ENCODE data around the gene SEMA3E. TPM values are rescaled to one million over a fixed set of nuclear protein-coding genes. Genes with fewer than 3 reads are reported as not detected.

Gene SEMA3E
- polyA plus RNA-seq, 1 of the 3 experiments (the other 2 are of a cell fraction) = under 0.01 TPM

- TF ChIP-seq TAF1 (IDR thresholded peaks at IDR 0.05; ENCODE audit: borderline replicate concordance, low read depth, low read length) (no peak), ELF1 (IDR thresholded peaks at IDR 0.05) (peak; percentile 46; the same call in 1 of the 2 replicates), CHD2 (IDR thresholded peaks at IDR 0.05; ENCODE audit: low read length, partially characterized antibody) (no peak), NRF1 (IDR thresholded peaks at IDR 0.05; ENCODE audit: low read depth, low read length) (no peak), POLR2AphosphoS5 (IDR thresholded peaks at IDR 0.05; ENCODE audit: low read depth, low read length) (peak; percentile 94; the same call in 1 of the 2 replicates), MAX (IDR thresholded peaks at IDR 0.05; ENCODE audit: low read depth) (peak; percentile 79), FOSL2 (IDR thresholded peaks at IDR 0.05; ENCODE audit: borderline replicate concordance, low read depth) (peak; percentile 100), EP300 (IDR thresholded peaks at IDR 0.05; ENCODE audit: borderline replicate concordance in 1 of 2, low read depth in 1 of 2, low read length in 1 of 2) (peak; percentile 50 to 97), GATA2 (CRISPR knock-in tag; IDR thresholded peaks at IDR 0.05) (no peak)
- TF ChIP-seq, protein P1, sequence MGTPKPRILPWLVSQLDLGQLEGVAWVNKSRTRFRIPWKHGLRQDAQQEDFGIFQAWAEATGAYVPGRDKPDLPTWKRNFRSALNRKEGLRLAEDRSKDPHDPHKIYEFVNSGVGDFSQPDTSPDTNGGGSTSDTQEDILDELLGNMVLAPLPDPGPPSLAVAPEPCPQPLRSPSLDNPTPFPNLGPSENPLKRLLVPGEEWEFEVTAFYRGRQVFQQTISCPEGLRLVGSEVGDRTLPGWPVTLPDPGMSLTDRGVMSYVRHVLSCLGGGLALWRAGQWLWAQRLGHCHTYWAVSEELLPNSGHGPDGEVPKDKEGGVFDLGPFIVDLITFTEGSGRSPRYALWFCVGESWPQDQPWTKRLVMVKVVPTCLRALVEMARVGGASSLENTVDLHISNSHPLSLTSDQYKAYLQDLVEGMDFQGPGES (IDR thresholded peaks at IDR 0.05; ENCODE audit: low read depth, low read length) = no peak
These were observed 180.6 kb downstream of the SEMA3E start (continued) for GRCh38 chr7:83468251-83468739.

DNA sequence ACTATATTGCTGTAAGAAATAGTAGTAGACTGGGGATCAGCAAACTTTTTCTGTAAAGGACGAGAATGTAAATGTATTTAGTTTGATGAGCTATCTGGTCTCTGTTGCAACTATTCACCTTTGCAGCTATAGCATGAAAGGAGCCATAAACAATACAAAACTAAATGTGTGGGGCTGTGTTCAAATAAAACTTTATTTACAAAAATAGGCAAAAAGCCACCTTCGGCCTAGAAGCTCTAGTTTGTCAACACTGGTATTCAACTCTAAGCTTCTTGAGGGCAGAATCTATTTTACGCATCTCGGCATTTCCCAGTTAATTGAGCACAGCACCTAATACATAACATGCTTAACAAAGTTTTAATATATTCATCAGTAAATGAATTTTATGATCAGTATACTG, 181.4 kb downstream of the SEMA3E start:
- TF ChIP-seq GABPA (IDR thresholded peaks at IDR 0.05; ENCODE audit: low read depth) = no peak
- no peak for TF ChIP-seq USF1 (IDR thresholded peaks at IDR 0.05; ENCODE audit: borderline replicate concordance, low read depth)
- TF ChIP-seq, protein P2, sequence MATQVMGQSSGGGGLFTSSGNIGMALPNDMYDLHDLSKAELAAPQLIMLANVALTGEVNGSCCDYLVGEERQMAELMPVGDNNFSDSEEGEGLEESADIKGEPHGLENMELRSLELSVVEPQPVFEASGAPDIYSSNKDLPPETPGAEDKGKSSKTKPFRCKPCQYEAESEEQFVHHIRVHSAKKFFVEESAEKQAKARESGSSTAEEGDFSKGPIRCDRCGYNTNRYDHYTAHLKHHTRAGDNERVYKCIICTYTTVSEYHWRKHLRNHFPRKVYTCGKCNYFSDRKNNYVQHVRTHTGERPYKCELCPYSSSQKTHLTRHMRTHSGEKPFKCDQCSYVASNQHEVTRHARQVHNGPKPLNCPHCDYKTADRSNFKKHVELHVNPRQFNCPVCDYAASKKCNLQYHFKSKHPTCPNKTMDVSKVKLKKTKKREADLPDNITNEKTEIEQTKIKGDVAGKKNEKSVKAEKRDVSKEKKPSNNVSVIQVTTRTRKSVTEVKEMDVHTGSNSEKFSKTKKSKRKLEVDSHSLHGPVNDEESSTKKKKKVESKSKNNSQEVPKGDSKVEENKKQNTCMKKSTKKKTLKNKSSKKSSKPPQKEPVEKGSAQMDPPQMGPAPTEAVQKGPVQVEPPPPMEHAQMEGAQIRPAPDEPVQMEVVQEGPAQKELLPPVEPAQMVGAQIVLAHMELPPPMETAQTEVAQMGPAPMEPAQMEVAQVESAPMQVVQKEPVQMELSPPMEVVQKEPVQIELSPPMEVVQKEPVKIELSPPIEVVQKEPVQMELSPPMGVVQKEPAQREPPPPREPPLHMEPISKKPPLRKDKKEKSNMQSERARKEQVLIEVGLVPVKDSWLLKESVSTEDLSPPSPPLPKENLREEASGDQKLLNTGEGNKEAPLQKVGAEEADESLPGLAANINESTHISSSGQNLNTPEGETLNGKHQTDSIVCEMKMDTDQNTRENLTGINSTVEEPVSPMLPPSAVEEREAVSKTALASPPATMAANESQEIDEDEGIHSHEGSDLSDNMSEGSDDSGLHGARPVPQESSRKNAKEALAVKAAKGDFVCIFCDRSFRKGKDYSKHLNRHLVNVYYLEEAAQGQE (IDR thresholded peaks at IDR 0.05; ENCODE audit: low read depth, low read length) = no peak
- TF ChIP-seq RFX5 (IDR thresholded peaks at IDR 0.05; ENCODE audit: low read length) = no peak
- Histone ChIP-seq H3K27me3 (ENCODE audit: insufficient read depth) (no peaks in the 10 kb centered on the region), H3K36me3 (replicated peaks in 1 of 2; ENCODE audit: control insufficient read depth in 1 of 2, insufficient read depth in 2 of 2, low read length in 1 of 2) (no peaks in the 10 kb centered on the region), H3F3A (replicated peaks; ENCODE audit: insufficient read depth) (peaks cover 25% of the 10 kb centered on the region), H3K79me2 (ENCODE audit: insufficient read depth) (no peaks in the 10 kb centered on the region), H3K4me1 (ENCODE audit: control insufficient read depth in 1 of 2, insufficient read depth in 2 of 2, low read depth in 1 of 2, low read length in 1 of 2) (peaks cover 3 to 10% of the 10 kb centered on the region in 2 experiments; a peak in 3 of 4 replicates), H3K27ac (ENCODE audit: low read depth in 2 of 2, low read length in 1 of 2) (no peak overlapping the region), H3K9me3 (no peaks in the 10 kb centered on the region), H2AFZ (ENCODE audit: low read depth) (no peak overlapping the region), H3K9ac (no peak overlapping the region), H4K20me1 (ENCODE audit: insufficient read depth) (no peaks in the 10 kb centered on the region), H3K4me2 (no peak overlapping the region), H3K9me2 (no peaks in the 10 kb centered on the region), H3K4me3 (ENCODE audit: low read depth in 2 of 2, low read length in 1 of 2) (no peak overlapping the region)
- ChIA-PET CTCF (interaction anchor here (1.4 to 1.8 kb wide), 3 partner anchors 12 to 188 kb away, joined by 3 to 8 read pairs (median 7); no protein-coding TSS in a partner anchor), POLR2A (no interaction called here)
- WGBS (ENCODE audit: low lambda C conversion rate) = 98% methylated on average over 4 of the region's 4 CpGs
- no peak for DNase-seq

Data from SK-N-SH (cell line).